A673 (cell line): Measurements from ENCODE around the gene FAAP20.

Experiments used
- EZH2 ChIP-seq: fragments of 200-600 bp; sonication (generic); IDR thresholded peaks from 2 replicates; pipeline ENCODE4 v1.6.1; 2017; ENCODE audit warnings: borderline replicate concordance, low read depth, mild to moderate bottlenecking, mixed read lengths, antibody characterized with exemption, low read length; ENCODE audit not compliant: poor library complexity, severe bottlenecking
- TF ChIP-seq, protein P1 (sequence below): fragments of 300-800, 200-600 bp; sonication (generic); conservative IDR thresholded peaks from 2 replicates; pipeline ENCODE4 v1.5.1; 2017; ENCODE audit warnings: low read depth, mild to moderate bottlenecking, antibody characterized with exemption, low read length, moderate library complexity, mixed read lengths

DNA sequence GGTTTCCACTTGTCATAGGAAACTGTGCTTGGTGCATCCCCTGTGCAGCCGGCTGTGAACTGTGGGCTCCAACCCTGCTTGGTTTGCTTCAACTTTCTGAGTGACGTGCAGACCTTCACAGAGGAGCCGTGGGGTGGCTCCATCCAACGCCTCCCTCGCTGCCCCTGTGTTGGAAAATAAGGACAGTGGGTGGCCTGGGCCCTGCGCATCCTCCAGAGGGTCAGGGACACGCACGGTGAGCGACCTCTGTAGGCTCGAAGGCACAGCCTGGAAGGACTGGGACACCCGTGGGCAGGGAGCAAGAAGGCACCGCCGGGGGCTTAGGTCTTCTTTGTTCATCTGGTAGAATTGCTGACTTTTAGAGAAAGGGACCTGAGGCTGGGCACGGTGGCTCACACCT is 6.5 kb upstream of the FAAP20 start:
- TF ChIP-seq, protein P1, sequence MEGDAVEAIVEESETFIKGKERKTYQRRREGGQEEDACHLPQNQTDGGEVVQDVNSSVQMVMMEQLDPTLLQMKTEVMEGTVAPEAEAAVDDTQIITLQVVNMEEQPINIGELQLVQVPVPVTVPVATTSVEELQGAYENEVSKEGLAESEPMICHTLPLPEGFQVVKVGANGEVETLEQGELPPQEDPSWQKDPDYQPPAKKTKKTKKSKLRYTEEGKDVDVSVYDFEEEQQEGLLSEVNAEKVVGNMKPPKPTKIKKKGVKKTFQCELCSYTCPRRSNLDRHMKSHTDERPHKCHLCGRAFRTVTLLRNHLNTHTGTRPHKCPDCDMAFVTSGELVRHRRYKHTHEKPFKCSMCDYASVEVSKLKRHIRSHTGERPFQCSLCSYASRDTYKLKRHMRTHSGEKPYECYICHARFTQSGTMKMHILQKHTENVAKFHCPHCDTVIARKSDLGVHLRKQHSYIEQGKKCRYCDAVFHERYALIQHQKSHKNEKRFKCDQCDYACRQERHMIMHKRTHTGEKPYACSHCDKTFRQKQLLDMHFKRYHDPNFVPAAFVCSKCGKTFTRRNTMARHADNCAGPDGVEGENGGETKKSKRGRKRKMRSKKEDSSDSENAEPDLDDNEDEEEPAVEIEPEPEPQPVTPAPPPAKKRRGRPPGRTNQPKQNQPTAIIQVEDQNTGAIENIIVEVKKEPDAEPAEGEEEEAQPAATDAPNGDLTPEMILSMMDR: no peak
- TF ChIP-seq EZH2: no peak
